ENCODE data around the gene NSD2. TPM values are rescaled to one million over a fixed set of nuclear protein-coding genes. Genes with fewer than 3 reads are reported as not detected.

NSD2 gene
- total and polyA plus RNA-seq, 2 donors (not counting 1 experiment from before 2014, with no cell fraction given) = 14.2 to 64.8 TPM

DNA sequence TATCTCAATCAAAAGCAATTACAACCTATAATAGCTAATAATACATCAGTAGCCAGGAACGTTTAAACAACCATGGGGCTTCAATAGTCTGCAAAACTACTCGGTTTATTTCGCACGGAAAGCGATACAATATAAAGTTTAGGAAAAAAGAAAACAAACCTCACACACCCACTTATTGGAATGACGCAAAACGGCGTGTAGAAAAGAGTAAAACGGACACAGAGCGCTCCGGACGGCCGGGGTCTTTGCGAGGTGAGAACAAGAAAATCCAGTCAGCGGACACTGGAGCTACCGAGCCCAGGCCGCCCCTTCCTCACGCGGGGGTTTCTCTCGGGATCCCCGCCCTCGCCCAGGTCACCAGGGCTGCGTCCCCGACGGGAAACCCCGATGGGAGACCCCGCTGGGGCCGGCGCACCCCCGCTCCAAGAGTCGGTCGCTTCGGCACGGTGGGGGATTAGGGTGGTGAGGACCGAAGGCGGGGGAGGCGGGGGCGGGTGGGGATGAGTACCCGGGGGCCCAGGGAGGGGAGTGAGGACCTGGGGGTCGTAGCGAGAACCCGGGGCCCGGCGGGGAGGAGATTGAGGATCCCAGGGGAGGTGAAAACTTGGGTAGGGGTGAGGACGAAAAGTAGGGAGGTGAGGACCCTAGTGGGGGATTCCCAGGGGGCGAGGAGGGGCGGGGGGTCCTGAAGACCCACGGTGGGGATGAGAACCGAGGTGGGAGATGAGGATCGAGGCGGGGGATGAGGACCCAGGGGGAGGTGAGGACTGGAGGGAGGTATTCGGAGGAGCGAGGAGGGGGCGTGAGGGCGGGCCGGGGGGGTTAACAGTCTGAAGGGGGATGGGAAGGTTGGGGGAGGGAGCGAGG lies 136.8 kb downstream of the NSD2 start:
- WGBS (ENCODE audit: insufficient coverage) = 1% methylated on average over 32 of the region's 57 CpGs
- TF ChIP-seq, protein P1, sequence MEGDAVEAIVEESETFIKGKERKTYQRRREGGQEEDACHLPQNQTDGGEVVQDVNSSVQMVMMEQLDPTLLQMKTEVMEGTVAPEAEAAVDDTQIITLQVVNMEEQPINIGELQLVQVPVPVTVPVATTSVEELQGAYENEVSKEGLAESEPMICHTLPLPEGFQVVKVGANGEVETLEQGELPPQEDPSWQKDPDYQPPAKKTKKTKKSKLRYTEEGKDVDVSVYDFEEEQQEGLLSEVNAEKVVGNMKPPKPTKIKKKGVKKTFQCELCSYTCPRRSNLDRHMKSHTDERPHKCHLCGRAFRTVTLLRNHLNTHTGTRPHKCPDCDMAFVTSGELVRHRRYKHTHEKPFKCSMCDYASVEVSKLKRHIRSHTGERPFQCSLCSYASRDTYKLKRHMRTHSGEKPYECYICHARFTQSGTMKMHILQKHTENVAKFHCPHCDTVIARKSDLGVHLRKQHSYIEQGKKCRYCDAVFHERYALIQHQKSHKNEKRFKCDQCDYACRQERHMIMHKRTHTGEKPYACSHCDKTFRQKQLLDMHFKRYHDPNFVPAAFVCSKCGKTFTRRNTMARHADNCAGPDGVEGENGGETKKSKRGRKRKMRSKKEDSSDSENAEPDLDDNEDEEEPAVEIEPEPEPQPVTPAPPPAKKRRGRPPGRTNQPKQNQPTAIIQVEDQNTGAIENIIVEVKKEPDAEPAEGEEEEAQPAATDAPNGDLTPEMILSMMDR (IDR thresholded peaks at IDR 0.05) = no peak
- POLR2A ChIA-PET = no interaction called here

DNA sequence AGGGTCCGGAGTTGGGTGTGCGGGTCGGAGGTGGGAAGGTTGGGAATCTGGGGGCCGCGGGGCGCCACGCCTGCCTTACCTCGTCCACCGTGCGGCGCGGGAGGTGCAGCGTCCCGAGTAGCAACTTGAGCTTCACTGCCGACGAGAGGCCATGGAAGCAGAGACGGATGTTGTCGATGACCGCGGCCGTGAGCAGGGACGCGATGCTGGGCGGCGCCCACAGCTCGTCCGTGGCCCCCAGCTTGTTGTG lies 137.4 kb downstream of the NSD2 start:
- Histone ChIP-seq H3K9ac (ENCODE audit: low read length) (peak overlapping the region; percentile 96), H3K4me3 (ENCODE audit: control extremely low read depth in 1 of 5, extremely low read depth in 1 of 5, insufficient read depth in 1 of 5, low read depth in 2 of 5, low read length in 4 of 5) (peak overlapping the region; percentile 61 to 93 (median 85)), H3K4me1 (ENCODE audit: control insufficient read depth in 2 of 2, insufficient read depth in 2 of 2, low read length in 2 of 2) (peaks cover 10 to 21% of the 10 kb centered on the region in 2 donors), H3K9me3 (ENCODE audit: control extremely low read depth in 1 of 3, control insufficient read depth in 2 of 3, insufficient read depth in 1 of 3, low read length in 2 of 3) (no peaks in the 10 kb centered on the region), H3K27me3 (replicated peaks in 1 of 4; ENCODE audit: control extremely low read depth in 1 of 4, control insufficient read depth in 3 of 4, insufficient read depth in 4 of 4, low read length in 3 of 4) (no peaks in the 10 kb centered on the region), H3K79me2 (ENCODE audit: control insufficient read depth, insufficient read depth, low read length) (peaks cover 52% of the 10 kb centered on the region), H2AFZ (ENCODE audit: insufficient read depth, low read depth, low read length, poor library complexity, severe bottlenecking) (peak overlapping the region; percentile 99), H3K4me2 (replicated peaks; ENCODE audit: low read depth, low read length, poor library complexity, severe bottlenecking) (peak overlapping the region; percentile 93), H3K36me3 (replicated peaks in 1 of 2; ENCODE audit: control extremely low read depth in 1 of 2, control insufficient read depth in 1 of 2, extremely low read depth in 1 of 2, insufficient read depth in 2 of 2, low read length in 1 of 2) (peaks cover 2 to 9% of the 10 kb centered on the region in 2 experiments), H4K20me1 (ENCODE audit: control insufficient read depth, insufficient read depth, low read length, poor library complexity, severe bottlenecking) (peaks cover 12% of the 10 kb centered on the region), H3K27ac (ENCODE audit: low read length in 2 of 2) (peak overlapping the region; percentile 97 to 99)
- intact Hi-C loops (cut with micrococcal nuclease) = loop anchor here (2.0 to 10.0 kb wide), 4 partner anchors 136 to 529 kb away; partner anchors contain the start of genes FAM193A, HAUS3, NSD2 and POLN
- ChIA-PET CTCF (interaction anchor here (0.5 kb wide), 1 partner anchor 79 kb away, joined by 3 read pairs; no protein-coding TSS in a partner anchor), POLR2A (no interaction called here)
- DNase-seq (no peak), ATAC-seq (ENCODE audit: low read depth) (no peak)
- TF ChIP-seq, protein P1 (IDR thresholded peaks at IDR 0.05) = no peak
- TF ChIP-seq EZH2 (IDR thresholded peaks at IDR 0.05; ENCODE audit: borderline replicate concordance, insufficient read depth, low read depth, low read length, poor library complexity, severe bottlenecking) = no peak
- H3K27me3 Mint-ChIP-seq = no peaks in the 10 kb centered on the region
- no peaks in the 10 kb centered on the region for H3K9me3 Mint-ChIP-seq (ENCODE audit: insufficient read depth)
- peaks cover 32% of the 10 kb centered on the region for H3K4me1 Mint-ChIP-seq
- H3K4me3 Mint-ChIP-seq = peak overlapping the region; percentile 95
- H3K27ac Mint-ChIP-seq = peak overlapping the region; percentile 92
- WGBS (ENCODE audit: insufficient coverage) = 0% methylated on average over 27 of the region's 27 CpGs

More for the DNA sequence above, 136.8 kb downstream of the NSD2 start:
- H3K27ac Mint-ChIP-seq = peak overlapping the region; percentile 89
- H3K27me3 Mint-ChIP-seq = no peaks in the 10 kb centered on the region
- H3K9me3 ChIP-seq (ENCODE audit: control extremely low read depth in 1 of 3, control insufficient read depth in 2 of 3, insufficient read depth in 1 of 3, low read length in 2 of 3) = no peaks in the 10 kb centered on the region
- intact Hi-C loops (cut with micrococcal nuclease) = loop anchor here (2.0 to 10.0 kb wide), 4 partner anchors 136 to 529 kb away; partner anchors contain the start of genes FAM193A, HAUS3, NSD2 and POLN
- H3K4me3 Mint-ChIP-seq = peak overlapping the region; percentile 95
- H3K27ac ChIP-seq (ENCODE audit: low read length in 2 of 2) = peak overlapping the region; percentile 97 to 99
- H3K4me1 ChIP-seq (ENCODE audit: control insufficient read depth in 2 of 2, insufficient read depth in 2 of 2, low read length in 2 of 2) = peaks cover 10 to 21% of the 10 kb centered on the region in 2 donors
- peaks cover 16% of the 10 kb centered on the region for H4K20me1 ChIP-seq (ENCODE audit: control insufficient read depth, insufficient read depth, low read length, poor library complexity, severe bottlenecking)
- ATAC-seq (ENCODE audit: low read depth) = no peak
- no peaks in the 10 kb centered on the region for H3K27me3 ChIP-seq (replicated peaks in 1 of 4; ENCODE audit: control extremely low read depth in 1 of 4, control insufficient read depth in 3 of 4, insufficient read depth in 4 of 4, low read length in 3 of 4)
- DNase-seq = no peak
- peak overlapping the region; percentile 99 for H2AFZ ChIP-seq (ENCODE audit: insufficient read depth, low read depth, low read length, poor library complexity, severe bottlenecking)
- peaks cover 58% of the 10 kb centered on the region for H3K79me2 ChIP-seq (ENCODE audit: control insufficient read depth, insufficient read depth, low read length)
- peaks cover 37% of the 10 kb centered on the region for H3K4me1 Mint-ChIP-seq
- peak overlapping the region; percentile 93 for H3K4me2 ChIP-seq (replicated peaks; ENCODE audit: low read depth, low read length, poor library complexity, severe bottlenecking)
- H3K4me3 ChIP-seq (ENCODE audit: control extremely low read depth in 1 of 5, extremely low read depth in 1 of 5, insufficient read depth in 1 of 5, low read depth in 2 of 5, low read length in 4 of 5) = peak overlapping the region; percentile 38 to 93 (median 85)
- no peaks in the 10 kb centered on the region for H3K9me3 Mint-ChIP-seq (ENCODE audit: insufficient read depth)
- H3K9ac ChIP-seq (ENCODE audit: low read length) = peak overlapping the region; percentile 96
- CTCF ChIA-PET = interaction anchor here (0.5 kb wide), 1 partner anchor 79 kb away, joined by 3 read pairs; no protein-coding TSS in a partner anchor
- H3K36me3 ChIP-seq (replicated peaks in 1 of 2; ENCODE audit: control extremely low read depth in 1 of 2, control insufficient read depth in 1 of 2, extremely low read depth in 1 of 2, insufficient read depth in 2 of 2, low read length in 1 of 2) = peaks cover 2 to 11% of the 10 kb centered on the region in 2 experiments
